ENCODE data around the gene OPRM1.

Gene OPRM1

GRCh38 chr6:154092326-154092962, 53.4 kb downstream of the OPRM1 start:
- DNase-seq, result no peak

- no peak for DNase-seq
Measured at GRCh38 chr6:154093231-154094044, 54.4 kb downstream of the OPRM1 start.

GRCh38 chr6:154095571-154095970, 56.5 kb downstream of the OPRM1 start:
- DNase-seq, result peak; percentile 25

GRCh38 chr6:154096316-154096715, 57.3 kb downstream of the OPRM1 start:
- no peak for DNase-seq

DNA sequence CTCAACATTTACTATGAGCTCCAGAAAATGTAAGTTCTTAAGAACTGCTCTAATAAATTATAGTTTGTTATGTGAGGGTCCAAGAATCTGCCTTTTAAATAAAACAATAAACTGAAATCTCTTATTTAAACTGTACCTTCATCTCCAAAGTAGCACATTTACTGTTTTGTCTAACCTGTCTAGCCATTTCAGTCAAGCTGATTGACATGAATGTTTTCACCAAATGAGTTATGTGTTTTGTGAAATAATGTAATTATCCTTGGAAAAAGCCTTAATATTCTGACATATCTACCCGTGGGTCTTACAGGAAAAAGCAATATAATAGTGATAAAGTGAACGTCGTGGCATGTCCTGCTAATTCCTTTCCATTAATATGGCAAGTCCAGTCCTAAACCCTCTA, 57.8 kb downstream of the OPRM1 start:
- no peak for DNase-seq

DNA sequence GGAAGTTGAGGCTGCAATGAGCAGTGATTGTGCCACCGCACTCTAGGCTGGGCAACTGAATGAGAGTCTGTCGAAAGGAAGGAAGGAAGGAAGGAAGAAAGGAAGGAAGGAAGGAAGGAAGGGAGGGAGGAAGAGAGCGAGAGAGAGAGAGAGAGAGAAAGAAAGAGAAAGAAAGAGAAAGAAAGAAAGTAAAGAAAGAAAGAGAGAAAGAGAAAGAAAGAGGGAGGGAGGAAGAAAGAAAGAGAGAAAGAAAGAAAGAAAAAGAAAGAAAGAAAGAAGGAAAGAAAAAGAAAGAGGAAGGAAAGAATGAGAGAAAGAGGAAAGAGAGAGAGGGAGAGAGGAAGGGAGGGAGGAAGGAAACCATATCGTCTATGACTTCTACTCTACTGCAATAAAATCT, 60.2 kb downstream of the OPRM1 start:
- DNase-seq, result no peak

- DNase-seq, result no peak
Measured at GRCh38 chr6:154106251-154106650, 67.2 kb downstream of the OPRM1 start.

- no peak for DNase-seq
Measured at GRCh38 chr6:154111025-154111424, 72.0 kb downstream of the OPRM1 start.

GRCh38 chr6:154112181-154112809, 73.3 kb downstream of the OPRM1 start:
- no peak for DNase-seq

DNA sequence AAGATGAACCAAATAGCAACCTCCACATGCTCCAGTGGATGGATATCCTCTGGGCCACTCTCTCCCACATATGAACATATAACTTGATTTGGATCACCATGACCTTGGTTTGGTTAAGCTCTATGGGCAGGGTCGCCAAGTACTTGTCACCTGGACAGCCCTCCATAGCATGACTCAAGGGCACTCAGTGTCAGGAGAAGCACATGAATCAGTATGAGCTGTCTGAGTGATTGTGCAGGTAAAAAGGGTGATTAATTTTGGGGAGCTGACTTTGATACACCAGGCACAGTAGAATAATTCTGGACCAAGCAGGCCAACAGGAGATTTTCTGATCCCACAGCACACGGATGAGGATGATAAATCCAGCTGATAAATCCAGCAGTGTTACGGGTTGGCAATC, 74.4 kb downstream of the OPRM1 start:
- DNase-seq, result no peak

- no peak for DNase-seq
Measured at GRCh38 chr6:154117485-154117884, 78.4 kb downstream of the OPRM1 start.

GRCh38 chr6:154122195-154122925, 83.3 kb downstream of the OPRM1 start:
- DNase-seq, result no peak

- DNase-seq, result no peak
Measured at GRCh38 chr6:154123155-154123956, 84.3 kb downstream of the OPRM1 start.

- no peak for DNase-seq
Measured at GRCh38 chr6:154125421-154125820, 86.4 kb downstream of the OPRM1 start.

- no peak for DNase-seq
Measured at GRCh38 chr6:154127657-154128056, 88.6 kb downstream of the OPRM1 start.

GRCh38 chr6:154134471-154135147, 95.6 kb downstream of the OPRM1 start:
- no peak for DNase-seq

DNA sequence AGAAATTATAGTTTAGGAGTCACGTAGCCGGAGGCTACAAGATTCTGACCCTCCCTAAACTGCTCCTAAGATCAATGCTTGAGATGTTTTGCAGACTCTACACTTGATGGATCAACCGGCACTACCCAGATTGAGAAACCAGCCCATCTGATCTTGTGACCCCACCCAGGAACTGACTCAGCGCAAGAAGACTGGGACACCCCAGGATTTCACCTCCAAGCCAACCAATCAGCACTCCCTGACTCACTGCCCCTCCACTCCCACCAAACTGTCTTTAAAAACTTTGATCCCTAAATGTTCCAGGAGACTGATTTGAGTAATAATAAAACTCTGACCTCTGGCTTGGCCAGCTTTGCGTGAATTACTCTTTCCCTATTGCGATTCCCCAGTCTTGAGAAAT, 99.8 kb downstream of the OPRM1 start:
- no peak for DNase-seq

GRCh38 chr6:154139892-154140291, 100.9 kb downstream of the OPRM1 start:
- DNase-seq, result no peak

DNA sequence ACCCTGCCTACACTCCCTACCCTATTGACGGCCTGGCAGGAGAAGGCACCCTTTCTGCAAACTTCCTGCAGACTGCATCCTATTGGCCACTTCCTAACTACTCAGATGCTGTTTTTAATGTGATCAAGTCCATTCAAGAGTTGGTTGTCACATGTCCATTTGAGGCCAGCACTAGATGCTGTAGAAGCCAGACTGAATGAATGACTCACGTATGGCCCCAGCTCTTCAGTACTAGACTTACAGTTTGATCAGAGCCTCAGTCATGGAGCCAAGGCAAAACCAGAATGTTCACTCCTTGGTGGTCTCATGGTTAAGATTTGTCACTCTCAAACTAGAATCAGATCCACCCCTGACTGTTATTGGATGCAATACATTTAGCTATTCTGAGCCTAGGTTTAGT, 101.7 kb downstream of the OPRM1 start:
- no peak for DNase-seq

- no peak for DNase-seq
Measured at GRCh38 chr6:154143753-154144152, 104.7 kb downstream of the OPRM1 start.

DNA sequence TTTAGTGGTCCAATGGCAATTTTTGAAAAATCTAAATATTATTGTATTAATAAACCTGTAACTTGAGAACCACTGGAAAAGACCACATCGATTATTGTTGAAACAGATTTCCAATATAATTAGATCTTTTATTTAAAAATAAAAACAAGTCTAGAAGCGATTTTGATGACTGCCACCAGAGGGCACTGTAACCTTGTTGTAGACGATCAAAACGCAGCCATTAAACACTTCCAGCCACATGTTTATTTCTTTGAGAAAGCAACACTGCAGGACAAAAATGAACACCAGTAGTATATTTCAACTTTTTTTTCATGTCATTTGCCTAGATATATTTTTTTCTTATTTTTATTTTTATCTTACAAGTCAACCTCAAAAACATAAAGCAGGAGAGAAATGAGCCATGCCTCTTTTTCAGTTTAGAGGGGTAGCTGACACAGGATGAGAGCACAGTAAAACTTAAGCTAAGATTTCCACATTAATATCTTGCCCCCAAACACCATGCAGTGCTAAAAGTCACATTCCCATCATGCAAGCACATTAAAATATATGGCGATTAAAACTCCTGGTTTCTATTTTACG, 115.4 kb downstream of the OPRM1 start:
- DNase-seq, result peak; percentile 35
